GM18870 (cell line): ENCODE measurements around the gene BACH1.

Experiments used
- ATAC-seq: cut with Tn5 transposase; IDR thresholded peaks from one replicate; pipeline ENCODE4 v1.9.1; 2021; ENCODE audit warnings: moderate library complexity; ENCODE audit not compliant: unreplicated experiment

BACH1 gene

DNA sequence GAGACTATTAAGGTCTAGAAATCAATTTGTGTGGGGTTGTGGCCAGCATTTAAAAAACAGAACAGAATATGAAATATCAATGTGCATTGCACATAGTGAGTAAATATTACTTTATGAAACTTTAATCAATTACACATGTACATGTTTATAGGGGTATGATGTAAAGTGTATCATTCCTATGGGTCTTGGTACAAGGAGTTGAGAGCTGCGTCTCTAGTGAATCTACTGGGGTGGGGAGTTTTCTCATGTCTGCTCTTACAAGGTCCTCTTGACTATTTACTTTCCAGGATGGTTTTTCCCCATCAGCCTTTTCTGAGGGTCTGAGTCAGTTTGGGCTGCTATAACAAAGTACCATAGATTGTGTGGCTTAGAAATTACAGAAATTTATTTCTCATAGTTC is 75.8 kb downstream of the BACH1 start:
- ATAC-seq, result no peak

DNA sequence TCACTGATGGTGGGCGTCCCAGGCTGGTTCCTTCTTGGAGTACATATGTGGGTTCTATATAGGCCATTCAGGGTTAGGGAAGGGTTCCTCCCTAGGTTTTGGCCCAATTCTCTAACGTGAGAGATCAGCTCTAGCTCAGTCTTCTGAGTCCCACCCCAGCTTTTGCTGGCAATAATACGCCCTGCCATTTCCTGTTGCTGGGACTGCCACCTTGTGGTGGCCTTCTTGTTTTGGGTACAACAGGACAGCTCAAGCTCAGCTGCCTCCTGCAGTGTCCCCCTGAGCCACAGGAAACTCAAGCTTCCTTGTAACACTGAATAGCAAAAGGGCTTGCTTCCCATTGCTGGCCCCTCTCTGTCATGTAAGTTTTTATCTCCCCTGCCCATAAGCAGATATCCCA is 77.8 kb downstream of the BACH1 start:
- peak; percentile 58 for ATAC-seq

DNA sequence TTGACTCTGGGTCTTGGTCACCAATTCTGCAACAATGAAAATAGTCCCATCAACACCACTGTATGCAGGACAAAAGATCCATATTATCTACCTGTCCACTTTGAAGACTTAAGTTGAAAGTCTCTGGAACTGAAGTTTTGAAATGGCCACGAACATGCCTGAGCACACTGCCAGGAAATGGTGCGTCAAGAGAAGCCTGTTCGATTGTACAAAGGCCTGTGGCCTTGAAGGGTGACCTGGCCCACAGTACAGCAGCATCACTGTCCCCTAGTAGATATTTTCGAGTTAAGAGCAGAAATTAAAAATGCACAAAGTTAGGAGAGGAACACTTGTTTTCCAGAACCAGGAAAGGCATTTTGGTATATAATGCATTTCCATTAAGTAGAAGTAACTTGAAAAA is 78.5 kb downstream of the BACH1 start:
- no peak for ATAC-seq

DNA sequence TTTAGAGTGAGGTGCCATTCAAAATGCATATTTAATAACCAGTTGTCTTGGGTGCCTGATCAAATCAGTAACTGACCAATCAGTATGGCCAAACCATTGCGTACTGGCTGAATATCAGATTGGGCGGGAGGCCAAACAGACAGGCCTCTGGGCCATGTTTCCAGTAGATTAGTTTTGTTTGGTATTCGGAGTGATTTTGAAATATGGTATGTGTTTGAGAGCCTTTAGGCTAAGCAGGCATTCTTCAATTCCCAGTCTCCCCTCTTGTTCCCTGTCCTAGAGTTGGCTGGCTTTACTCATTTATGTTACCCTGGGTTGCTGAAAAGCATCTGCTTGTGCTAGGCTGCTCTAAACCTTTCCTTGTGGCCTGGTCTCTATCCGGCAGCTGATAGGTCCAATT is 80.1 kb downstream of the BACH1 start:
- ATAC-seq, result no peak

DNA sequence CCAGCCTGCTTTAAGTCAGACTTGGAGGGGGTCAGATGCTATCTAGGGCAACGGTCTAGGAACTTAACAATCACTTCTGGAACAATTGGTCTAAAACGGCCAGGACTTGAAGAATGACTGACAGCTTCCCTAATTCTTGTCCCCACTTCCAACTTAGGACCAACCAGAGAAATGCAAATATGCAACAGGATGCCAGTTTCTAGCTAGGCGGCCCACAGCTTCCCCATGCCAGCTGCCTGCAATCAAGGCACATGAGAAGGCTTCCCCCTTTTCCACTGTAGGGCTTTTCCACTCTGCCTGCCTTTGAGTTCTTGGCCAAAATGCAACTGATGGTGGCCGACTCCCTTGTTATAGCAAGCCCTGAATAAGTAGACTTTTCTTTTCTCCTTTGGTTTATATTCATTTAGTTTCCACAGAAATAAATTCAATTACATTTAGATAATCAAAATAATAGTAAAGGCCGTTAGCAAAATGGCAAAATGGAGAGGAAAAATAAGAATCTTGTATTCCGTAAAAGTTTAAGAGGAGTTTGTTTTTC is 80.9 kb downstream of the BACH1 start:
- ATAC-seq, result no peak

DNA sequence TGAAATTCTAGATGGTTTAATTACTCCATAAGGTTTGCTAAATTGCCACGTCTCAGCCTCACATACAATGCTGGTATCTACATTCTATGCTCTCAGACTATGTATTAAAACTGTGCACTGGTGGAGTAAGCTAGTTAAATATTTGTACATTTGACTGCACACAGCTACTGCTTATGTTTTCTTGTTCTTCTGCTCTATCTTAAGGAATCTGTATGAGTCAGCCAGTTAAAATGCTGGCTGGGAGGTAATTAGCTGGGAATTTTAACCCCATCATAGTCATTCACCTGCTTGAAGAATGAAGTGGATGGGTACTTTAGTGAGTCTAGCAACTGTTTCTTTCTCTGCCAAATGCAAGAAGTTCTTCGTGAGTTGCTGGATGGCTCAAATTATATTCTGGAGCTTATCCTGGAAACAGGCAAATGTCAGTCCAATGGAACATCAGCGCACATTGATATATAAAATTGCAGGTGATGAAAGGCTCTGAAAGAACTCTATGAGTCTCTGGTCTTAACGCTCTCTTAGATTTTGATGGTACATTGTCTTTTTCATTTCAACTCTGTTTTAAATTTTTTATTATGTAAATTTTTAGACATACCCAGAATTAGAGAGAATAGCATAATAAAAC is 83.4 kb downstream of the BACH1 start:
- ATAC-seq, result no peak

DNA sequence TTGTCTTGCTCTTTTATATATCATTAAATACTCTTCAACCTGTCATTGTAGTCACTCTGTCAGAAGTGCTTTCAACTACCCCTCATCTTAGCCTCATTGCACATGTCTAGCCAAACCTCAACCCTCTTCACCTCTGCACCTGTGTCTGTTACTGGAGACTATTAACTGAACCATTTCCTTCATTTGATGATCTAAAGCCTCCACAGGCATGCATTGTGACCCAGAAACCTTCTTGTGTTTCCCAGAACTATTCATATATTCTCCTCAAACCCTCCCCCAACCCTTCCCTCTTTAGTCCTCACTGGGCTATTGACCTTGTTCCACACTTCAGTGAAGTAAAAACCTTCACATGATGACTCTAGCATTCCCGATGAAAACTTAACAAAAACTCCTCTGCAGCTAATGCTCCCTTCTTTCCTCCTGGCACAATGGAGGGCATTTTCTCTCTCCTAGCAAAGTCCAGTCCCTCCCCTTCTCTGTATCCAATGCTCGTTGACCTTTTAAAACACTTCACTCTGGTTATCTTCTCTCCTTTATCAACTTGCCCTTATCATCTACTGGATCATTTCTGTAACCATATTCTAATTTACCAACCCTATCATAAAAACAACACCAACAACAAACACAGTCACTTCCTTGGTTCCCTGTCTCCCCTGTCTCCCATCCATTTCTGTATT is 86.1 kb downstream of the BACH1 start:
- ATAC-seq, result no peak

DNA sequence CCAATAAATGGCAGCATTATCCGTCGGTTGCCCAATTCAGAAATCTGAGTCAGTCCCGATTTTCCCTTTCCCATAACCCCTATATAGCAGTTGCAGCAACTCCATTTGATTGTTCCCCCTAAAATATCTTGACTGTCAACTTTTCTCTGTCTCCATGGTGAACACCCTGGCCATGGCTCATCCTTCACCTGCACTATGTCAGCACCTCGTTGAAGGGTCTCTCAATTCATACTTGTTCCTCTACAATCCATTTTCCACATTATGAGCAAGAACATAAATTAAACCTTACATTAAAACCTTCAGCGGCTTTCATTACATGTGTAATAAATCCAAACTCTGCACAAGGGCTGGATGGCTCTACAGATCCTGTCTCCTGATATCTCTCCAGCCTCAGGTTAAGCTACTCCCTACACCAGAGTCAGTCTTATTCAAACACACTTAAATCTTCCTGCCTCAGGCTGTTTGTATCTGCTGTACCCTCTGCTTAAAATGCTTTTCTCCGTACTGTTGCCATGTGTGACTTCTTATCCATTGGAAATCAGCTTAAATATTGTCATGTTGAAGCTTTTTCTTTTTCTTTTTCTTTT is 87.3 kb downstream of the BACH1 start:
- no peak for ATAC-seq

DNA sequence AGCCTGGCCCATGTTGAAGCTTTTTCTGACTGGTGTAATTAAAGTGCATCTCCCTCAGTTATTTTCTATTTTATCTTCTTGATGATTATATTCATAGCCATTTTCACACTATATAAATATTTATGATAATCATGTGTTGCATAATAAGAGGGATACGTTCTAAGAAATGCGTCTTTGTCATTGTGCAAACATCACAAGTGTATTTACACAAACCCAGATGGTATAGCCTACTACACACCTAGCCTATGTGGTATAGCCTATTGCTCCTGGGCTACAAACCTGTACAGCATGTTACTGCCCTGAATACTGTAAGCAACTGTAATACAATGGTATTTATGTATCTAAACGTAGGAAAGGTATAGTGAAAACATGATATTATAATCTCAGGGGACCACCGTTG is 88.1 kb downstream of the BACH1 start:
- ATAC-seq, result no peak

DNA sequence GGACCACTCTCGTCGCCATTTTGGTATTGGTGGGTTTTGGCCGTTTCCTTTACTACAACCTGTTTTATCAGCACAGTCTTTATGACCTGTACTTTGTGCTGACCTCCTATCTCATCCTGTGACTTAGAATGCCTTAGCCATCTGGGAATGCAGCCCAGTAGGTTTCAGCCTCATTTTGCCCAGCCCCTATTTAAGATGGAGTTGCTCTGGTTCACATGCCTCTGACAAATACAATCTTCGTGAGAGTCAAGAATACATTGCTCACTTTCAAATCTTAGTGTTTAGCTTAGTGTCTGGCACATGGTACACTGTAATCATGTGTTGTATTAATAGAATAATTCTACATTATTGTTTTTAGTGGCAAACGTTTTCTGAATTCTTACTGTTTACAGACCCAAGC is 88.9 kb downstream of the BACH1 start:
- ATAC-seq, result no peak

DNA sequence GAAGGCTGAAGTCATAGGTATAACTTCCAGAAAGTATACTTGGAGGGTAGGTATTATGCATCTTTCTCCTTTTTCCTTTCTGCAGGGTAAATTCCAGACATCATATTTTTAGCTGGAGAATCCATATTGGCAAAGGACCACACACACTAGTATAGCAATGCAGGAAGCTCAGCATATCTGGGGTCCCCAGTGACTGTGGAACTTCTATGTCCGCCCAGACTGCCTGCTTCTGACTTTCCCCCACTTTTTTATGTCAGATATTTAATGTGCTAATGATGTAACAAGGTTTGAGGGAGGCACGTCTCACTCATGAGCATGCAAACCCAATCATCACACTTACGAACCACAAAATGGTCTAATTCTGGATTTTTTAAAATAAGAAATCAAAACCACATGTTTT is 90.4 kb downstream of the BACH1 start:
- no peak for ATAC-seq

DNA sequence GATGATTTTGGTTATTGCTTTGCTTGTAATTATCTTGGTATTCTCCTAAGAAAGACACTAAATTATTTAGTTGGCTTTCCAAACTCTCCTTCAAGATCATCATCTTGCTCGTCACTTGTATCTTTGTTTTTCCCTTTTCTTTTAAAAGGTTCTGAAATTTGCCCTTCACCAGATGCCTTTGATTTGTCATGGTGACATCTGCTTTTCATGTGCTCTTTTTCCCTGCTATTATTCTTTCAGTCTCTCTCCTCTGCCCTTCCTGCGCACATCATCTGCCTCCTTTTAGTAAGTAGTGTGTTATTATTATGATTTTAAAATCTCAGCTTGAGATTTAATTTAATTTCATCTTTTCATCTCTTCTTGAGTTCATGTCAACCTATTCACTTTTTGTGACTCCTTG is 92.1 kb downstream of the BACH1 start:
- no peak for ATAC-seq

DNA sequence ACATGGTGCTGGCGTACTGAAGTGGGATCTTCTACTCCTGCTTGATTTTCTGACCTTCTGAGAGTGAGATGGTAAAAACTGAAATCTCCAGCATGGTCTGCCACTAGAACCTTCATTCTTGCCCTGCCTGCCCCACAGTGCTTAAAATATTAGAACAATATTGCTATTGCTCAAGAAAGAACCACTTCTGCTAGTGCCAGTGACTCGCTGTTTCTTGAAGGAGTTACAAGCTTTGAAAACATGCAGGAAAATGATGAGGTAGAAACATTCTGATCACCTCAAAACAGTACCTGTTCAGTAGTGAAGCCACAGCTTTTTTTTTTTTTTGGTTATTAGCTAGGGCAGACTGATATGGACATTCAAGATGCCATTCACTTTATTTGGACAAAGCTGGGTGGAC is 95.3 kb downstream of the BACH1 start:
- ATAC-seq, result no peak
